ENCODE results near the gene PLXNA2. TPM values are rescaled to one million over a fixed set of nuclear protein-coding genes. Genes with fewer than 3 reads are reported as not detected.

PLXNA2 gene
- total and polyA plus RNA-seq, 2 of the 4 experiments (the other 2 are of a cell fraction), result 0.72 to 1.1 TPM

- H3K4me3 ChIP-seq (ENCODE audit: insufficient read depth, low read depth, low read length), result no peak overlapping the region
- TF ChIP-seq NFE2L2 (IDR thresholded peaks at IDR 0.05; ENCODE audit: low read depth, low read length), result no peak
- TF ChIP-seq CEBPB (IDR thresholded peaks at IDR 0.05; ENCODE audit: low read depth, low read length), result no peak
- no peak for TF ChIP-seq RCOR1 (IDR thresholded peaks at IDR 0.05; ENCODE audit: insufficient replicate concordance, low read length)
- no peak for TF ChIP-seq BHLHE40 (IDR thresholded peaks at IDR 0.05; ENCODE audit: low read depth, low read length)
- TF ChIP-seq, protein P1, sequence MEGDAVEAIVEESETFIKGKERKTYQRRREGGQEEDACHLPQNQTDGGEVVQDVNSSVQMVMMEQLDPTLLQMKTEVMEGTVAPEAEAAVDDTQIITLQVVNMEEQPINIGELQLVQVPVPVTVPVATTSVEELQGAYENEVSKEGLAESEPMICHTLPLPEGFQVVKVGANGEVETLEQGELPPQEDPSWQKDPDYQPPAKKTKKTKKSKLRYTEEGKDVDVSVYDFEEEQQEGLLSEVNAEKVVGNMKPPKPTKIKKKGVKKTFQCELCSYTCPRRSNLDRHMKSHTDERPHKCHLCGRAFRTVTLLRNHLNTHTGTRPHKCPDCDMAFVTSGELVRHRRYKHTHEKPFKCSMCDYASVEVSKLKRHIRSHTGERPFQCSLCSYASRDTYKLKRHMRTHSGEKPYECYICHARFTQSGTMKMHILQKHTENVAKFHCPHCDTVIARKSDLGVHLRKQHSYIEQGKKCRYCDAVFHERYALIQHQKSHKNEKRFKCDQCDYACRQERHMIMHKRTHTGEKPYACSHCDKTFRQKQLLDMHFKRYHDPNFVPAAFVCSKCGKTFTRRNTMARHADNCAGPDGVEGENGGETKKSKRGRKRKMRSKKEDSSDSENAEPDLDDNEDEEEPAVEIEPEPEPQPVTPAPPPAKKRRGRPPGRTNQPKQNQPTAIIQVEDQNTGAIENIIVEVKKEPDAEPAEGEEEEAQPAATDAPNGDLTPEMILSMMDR (conservative IDR thresholded peaks at IDR 0.05; ENCODE audit: low read depth, low read length), result no peak
- no peak for TF ChIP-seq MAFK (IDR thresholded peaks at IDR 0.05; ENCODE audit: low read depth, low read length)
- TF ChIP-seq FOS (IDR thresholded peaks at IDR 0.05; ENCODE audit: low read depth, low read length), result no peak
- no peak for TF ChIP-seq MXI1 (IDR thresholded peaks at IDR 0.05; ENCODE audit: borderline replicate concordance, low read depth, low read length)
- no peak for TF ChIP-seq ELK1 (IDR thresholded peaks at IDR 0.05; ENCODE audit: borderline replicate concordance, low read depth, low read length)
- no peak for TF ChIP-seq MAZ (IDR thresholded peaks at IDR 0.05; ENCODE audit: borderline replicate concordance, low read depth, low read length)
- TF ChIP-seq POLR2A (IDR thresholded peaks at IDR 0.05; ENCODE audit: low read depth, low read length), result no peak
- no peak for TF ChIP-seq SMC3 (IDR thresholded peaks at IDR 0.05; ENCODE audit: low read depth, low read length)
- no peak for TF ChIP-seq CHD1 (IDR thresholded peaks at IDR 0.05; ENCODE audit: low read depth, low read length)
- no peak for TF ChIP-seq RFX5 (IDR thresholded peaks at IDR 0.05; ENCODE audit: low read depth, low read length)
- TF ChIP-seq RAD21 (IDR thresholded peaks at IDR 0.05; ENCODE audit: low read length), result no peak
- H2AK5ac ChIP-seq (ENCODE audit: low read depth, low read length), result no peak overlapping the region
- no peaks in the 10 kb centered on the region for H3K36me3 ChIP-seq (ENCODE audit: control insufficient read depth, insufficient read depth, low read length)
- no peak overlapping the region for H3K4me2 ChIP-seq (ENCODE audit: low read depth, low read length)
- no peak overlapping the region for H2BK15ac ChIP-seq (ENCODE audit: low read depth, low read length)
- no peak overlapping the region for H4K91ac ChIP-seq (ENCODE audit: insufficient read depth, low read depth, low read length)
- no peaks in the 10 kb centered on the region for H3K9me3 ChIP-seq (ENCODE audit: control insufficient read depth, insufficient read depth, low read length)
- intact Hi-C loops (cut with micrococcal nuclease) (no loop called here), dilution Hi-C loops (cut with HindIII; ENCODE audit: low sequenced_read_pairs, unreplicated experiment) (no loop called here), in situ Hi-C loops (cut with MboI; ENCODE audit: low sequenced_read_pairs) (no loop called here)
- BruUV-seq (replicated peaks), result no TSS peak
- DNase-seq, result no peak
- H2AK9ac ChIP-seq (replicated peaks; ENCODE audit: low read depth, low read length, poor library complexity), result no peak overlapping the region
- no peak overlapping the region for H4K5ac ChIP-seq (ENCODE audit: low read depth, low read length)
- no peaks in the 10 kb centered on the region; the same call in 1 of the 2 replicates for H3K9me1 ChIP-seq (ENCODE audit: insufficient read depth, low read length)
- H3K4me1 ChIP-seq (ENCODE audit: control insufficient read depth, insufficient read depth, low read length), result no peaks in the 10 kb centered on the region
- no peak overlapping the region for H3K14ac ChIP-seq (replicated peaks; ENCODE audit: low read depth, low read length)
- no peaks in the 10 kb centered on the region for H4K20me1 ChIP-seq (ENCODE audit: insufficient read depth, low read length)
- H3K4ac ChIP-seq (ENCODE audit: low read depth, low read length), result no peak overlapping the region
- no peak overlapping the region for H3K9ac ChIP-seq (ENCODE audit: low read depth, low read length)
- H4K8ac ChIP-seq (ENCODE audit: low read depth in 2 of 2, low read length in 2 of 2), result no peak overlapping the region
- H3K18ac ChIP-seq (ENCODE audit: low read depth, low read length), result no peak overlapping the region
- no peak overlapping the region for H2BK5ac ChIP-seq (ENCODE audit: low read depth, low read length, poor library complexity, severe bottlenecking)
- no peak for ATAC-seq (ENCODE audit: low read depth)
- no peak overlapping the region for H3K56ac ChIP-seq (ENCODE audit: extremely low read depth, insufficient read depth, low read length)
- H2BK120ac ChIP-seq (ENCODE audit: low read depth, low read length), result no peak overlapping the region
- H3K27me3 ChIP-seq (ENCODE audit: control insufficient read depth, insufficient read depth, low read length), result no peaks in the 10 kb centered on the region
- no peak overlapping the region for H3K23ac ChIP-seq (ENCODE audit: low read depth, low read length)
- CTCF ChIA-PET, result interaction anchor here (0.6 kb wide), 1 partner anchor 94 kb away, joined by 3 read pairs; no protein-coding TSS in a partner anchor
- H3K27ac ChIP-seq (ENCODE audit: insufficient read depth, low read length), result no peak overlapping the region
- no peak overlapping the region for H2AFZ ChIP-seq (replicated peaks; ENCODE audit: low read length, poor library complexity)
- 63% methylated on average over 2 of the region's 7 CpGs; no CpG with 5 or more reads in 1 of the 2 experiments for WGBS, 2 experiments (ENCODE audit: extremely low coverage in 2 of 2, insufficient read length in 1 of 2)
- H3K79me1 ChIP-seq (ENCODE audit: low read depth in 1 of 2, low read length in 2 of 2), result no peaks in the 10 kb centered on the region
- H2BK20ac ChIP-seq (ENCODE audit: low read depth, low read length), result no peak overlapping the region
- POLR2A ChIA-PET (ENCODE audit: unreplicated experiment), result interaction anchor here (0.6 kb wide), 1 partner anchor 12 kb away, joined by 3 read pairs; no protein-coding TSS in a partner anchor
Observed at GRCh38 chr1:208115924-208116640, 128.1 kb downstream of the PLXNA2 start.
